Esophagus squamous epithelium (tissue), 4 donors: ENCODE results near the gene MBOAT1.

Source experiments
- CTCF ChIP-seq, 6 experiments: fragments of 450-650 bp in 4 of 6; fragments of 200-600 bp in 2 of 6; sonication (generic) in 2 of 6; IDR thresholded peaks; one replicate each; pipeline ENCODE4 v1.5.1; 2016 to 2019; ENCODE audit warnings: antibody characterized with exemption in 6 of 6, mild to moderate bottlenecking in 4 of 6, moderate library complexity in 4 of 6
- POLR2A ChIP-seq, 4 donors: fragments of 450-650 bp; IDR thresholded peaks; one replicate each; pipeline ENCODE4 v1.6.1; 2017; ENCODE audit warnings: antibody characterized with exemption in 4 of 4, mild to moderate bottlenecking in 4 of 4, moderate library complexity in 3 of 4

DNA sequence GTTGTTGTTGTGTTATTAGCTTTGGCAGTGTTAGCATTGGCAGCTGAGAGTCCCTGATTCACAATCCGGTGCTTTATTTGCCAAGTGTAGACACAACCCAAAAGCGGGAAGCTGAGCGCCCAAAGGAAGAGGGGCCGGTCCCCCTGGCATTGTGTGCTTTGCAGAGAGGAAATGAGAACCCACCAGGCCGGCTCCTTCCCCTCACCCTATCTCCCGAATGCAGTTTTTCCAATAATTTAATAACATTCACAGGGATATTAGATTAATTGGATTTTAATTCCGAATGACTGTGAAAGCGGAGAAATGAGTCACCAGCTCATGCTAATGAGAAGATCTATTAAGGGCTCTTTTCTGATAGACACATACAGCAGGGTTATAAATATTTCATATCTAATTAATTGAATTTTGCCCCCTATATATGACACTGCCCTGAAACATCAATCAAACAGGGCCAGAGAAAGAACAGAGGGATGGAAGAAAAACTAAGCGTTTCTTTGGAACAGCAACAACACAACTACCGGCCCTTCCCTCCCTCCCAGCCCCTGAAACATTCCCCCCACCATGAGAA is 143.8 kb downstream of the MBOAT1 start:
- TF ChIP-seq CTCF (IDR thresholded peaks at IDR 0.05) (no peak), POLR2A (IDR thresholded peaks at IDR 0.05) (no peak)
